GM23248 (cell line): Measurements from ENCODE around the gene AP2A2.

Source experiments
- EZH2 ChIP-seq: fragments of 200-600 bp; sonication (generic); IDR thresholded peaks from 2 replicates; pipeline ENCODE4 v1.6.1; 2018; ENCODE audit warnings: antibody characterized with exemption, mild to moderate bottlenecking; ENCODE audit not compliant: insufficient read depth, poor library complexity, severe bottlenecking
- EZH2phosphoT487 ChIP-seq: fragments of 200-600 bp; sonication (generic); IDR thresholded peaks from 2 replicates; pipeline ENCODE4 v1.6.1; 2018; ENCODE audit warnings: antibody characterized with exemption, moderate library complexity, mild to moderate bottlenecking, low read depth; ENCODE audit not compliant: insufficient read depth

DNA sequence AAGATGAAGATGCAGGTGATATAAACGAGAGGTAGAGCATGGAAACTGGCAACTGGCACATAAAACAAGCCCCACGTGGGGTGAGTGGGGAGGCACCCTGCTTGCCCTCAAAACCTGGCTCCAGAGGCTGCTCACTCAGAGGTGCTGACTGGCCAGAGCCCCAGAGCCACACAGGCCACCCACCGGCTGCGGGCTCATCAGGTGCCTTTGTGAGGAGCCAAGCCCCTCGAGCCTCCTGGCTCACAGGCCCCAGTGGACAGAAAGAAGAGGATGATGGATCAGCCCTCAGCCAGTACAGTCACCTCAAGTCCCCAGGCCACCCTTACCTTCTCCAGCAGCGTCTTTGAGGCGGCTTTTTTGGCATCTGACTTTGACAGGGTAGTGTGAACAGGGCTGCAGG, 21.3 kb upstream of the AP2A2 start:
- no peak for TF ChIP-seq EZH2
- TF ChIP-seq EZH2phosphoT487: no peak
